ENCODE results near the gene DAPP1. TPM values are rescaled to one million over a fixed set of nuclear protein-coding genes. Genes with fewer than 3 reads are reported as not detected.

Gene DAPP1
- total RNA-seq, 6 donors from 2014 or later: 5.6 to 14.5 (median 10.6) TPM

DNA sequence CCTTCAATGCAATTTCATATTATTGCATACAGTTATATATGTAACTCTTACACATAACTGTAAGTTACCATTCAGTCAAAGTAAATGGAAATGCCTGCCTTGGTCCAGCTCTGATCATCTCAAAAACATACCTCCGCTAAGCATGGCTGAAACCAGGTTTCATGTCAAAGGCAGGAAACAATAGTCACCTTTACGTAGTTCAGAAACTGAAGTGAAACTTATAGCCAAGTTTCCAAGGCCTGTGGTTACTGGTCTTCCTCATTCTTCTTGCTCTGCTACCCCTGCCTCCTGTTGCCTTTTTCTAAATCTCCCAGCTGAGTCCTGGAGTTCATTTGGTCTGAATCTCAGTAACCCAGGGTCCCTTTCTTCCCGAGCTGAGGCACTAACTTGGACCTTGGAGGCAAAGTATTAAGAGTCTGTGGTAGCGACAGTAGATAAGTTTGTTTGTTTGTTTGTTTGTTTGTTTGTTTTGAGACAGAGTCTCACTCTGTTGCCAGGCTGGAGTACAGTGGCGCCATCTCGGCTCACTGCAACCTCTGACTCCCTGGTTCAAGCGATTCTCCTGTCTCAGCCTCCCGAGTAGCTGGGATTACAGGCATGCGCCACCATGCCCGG is 30.8 kb downstream of the DAPP1 start:
- ATAC-seq (ENCODE audit: low FRiP score in 2 of 2) (peak in 1 of 2 donors; percentile 41), DNase-seq (no peak)
- Histone ChIP-seq H3K4me1 (no peaks in the 10 kb centered on the region), H3K9me3 (no peaks in the 10 kb centered on the region), H3K4me3 (no peak overlapping the region), H3K27ac (peak overlapping the region in 1 of 4 donors; percentile 44), H3K27me3 (no peaks in the 10 kb centered on the region), H3K36me3 (no peaks in the 10 kb centered on the region)
- TF ChIP-seq, protein P1, sequence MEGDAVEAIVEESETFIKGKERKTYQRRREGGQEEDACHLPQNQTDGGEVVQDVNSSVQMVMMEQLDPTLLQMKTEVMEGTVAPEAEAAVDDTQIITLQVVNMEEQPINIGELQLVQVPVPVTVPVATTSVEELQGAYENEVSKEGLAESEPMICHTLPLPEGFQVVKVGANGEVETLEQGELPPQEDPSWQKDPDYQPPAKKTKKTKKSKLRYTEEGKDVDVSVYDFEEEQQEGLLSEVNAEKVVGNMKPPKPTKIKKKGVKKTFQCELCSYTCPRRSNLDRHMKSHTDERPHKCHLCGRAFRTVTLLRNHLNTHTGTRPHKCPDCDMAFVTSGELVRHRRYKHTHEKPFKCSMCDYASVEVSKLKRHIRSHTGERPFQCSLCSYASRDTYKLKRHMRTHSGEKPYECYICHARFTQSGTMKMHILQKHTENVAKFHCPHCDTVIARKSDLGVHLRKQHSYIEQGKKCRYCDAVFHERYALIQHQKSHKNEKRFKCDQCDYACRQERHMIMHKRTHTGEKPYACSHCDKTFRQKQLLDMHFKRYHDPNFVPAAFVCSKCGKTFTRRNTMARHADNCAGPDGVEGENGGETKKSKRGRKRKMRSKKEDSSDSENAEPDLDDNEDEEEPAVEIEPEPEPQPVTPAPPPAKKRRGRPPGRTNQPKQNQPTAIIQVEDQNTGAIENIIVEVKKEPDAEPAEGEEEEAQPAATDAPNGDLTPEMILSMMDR (IDR thresholded peaks at IDR 0.05): no peak
- TF ChIP-seq POLR2AphosphoS5 (IDR thresholded peaks at IDR 0.05) (no peak), EP300 (IDR thresholded peaks at IDR 0.05) (no peak), POLR2A (IDR thresholded peaks at IDR 0.05) (no peak)
- 74 to 76% methylated on average over 10 of the region's 10 CpGs for WGBS, 2 donors

GRCh38 chr4:99848591-99849001 is 32.0 kb downstream of the DAPP1 start:
- DNase-seq: no peak
- TF ChIP-seq, protein P1 (IDR thresholded peaks at IDR 0.05): no peak
- TF ChIP-seq POLR2AphosphoS5 (IDR thresholded peaks at IDR 0.05) (no peak), EP300 (IDR thresholded peaks at IDR 0.05) (no peak), POLR2A (IDR thresholded peaks at IDR 0.05) (no peak)
- H3K4me1 ChIP-seq: no peaks in the 10 kb centered on the region
- ATAC-seq (ENCODE audit: low FRiP score in 2 of 2): no peak
- H3K27ac ChIP-seq: no peak overlapping the region
- H3K27me3 ChIP-seq: no peaks in the 10 kb centered on the region
- 89 to 96% methylated on average over 4 of the region's 4 CpGs for WGBS, 2 donors
- no peaks in the 10 kb centered on the region for H3K9me3 ChIP-seq
- H3K4me3 ChIP-seq: no peak overlapping the region
- no peaks in the 10 kb centered on the region for H3K36me3 ChIP-seq

GRCh38 chr4:99852199-99852749 is 35.6 kb downstream of the DAPP1 start:
- no peak for DNase-seq
- Histone ChIP-seq H3K4me3 (no peak overlapping the region), H3K27ac (no peak overlapping the region), H3K36me3 (no peaks in the 10 kb centered on the region), H3K27me3 (no peaks in the 10 kb centered on the region), H3K9me3 (no peaks in the 10 kb centered on the region), H3K4me1 (no peaks in the 10 kb centered on the region)
- no peak for ATAC-seq (ENCODE audit: low FRiP score in 2 of 2)
- TF ChIP-seq EP300 (IDR thresholded peaks at IDR 0.05) (no peak), POLR2A (IDR thresholded peaks at IDR 0.05) (no peak), POLR2AphosphoS5 (IDR thresholded peaks at IDR 0.05) (no peak)
- TF ChIP-seq, protein P1 (IDR thresholded peaks at IDR 0.05): no peak
- 73 to 86% methylated on average over 3 of the region's 3 CpGs for WGBS, 2 donors

DNA sequence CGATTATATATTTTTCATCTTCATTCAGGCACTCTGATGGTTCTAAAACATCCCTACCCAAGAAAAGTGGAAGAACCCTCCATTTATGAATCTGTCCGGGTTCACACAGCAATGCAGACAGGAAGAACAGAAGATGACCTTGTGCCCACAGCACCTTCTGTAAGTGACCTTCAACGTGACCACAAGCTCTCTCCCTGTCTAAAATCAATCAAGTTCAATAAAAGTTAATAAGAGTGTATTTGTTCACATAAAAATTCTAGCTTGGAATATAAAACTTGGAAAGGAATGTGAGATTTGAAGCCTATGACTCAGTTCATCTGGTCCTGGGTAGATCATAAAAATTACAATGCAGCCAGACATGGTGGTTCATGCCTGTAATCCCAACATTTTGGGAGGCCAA is 36.6 kb downstream of the DAPP1 start:
- Histone ChIP-seq H3K36me3 (no peaks in the 10 kb centered on the region), H3K4me1 (no peaks in the 10 kb centered on the region), H3K27me3 (no peaks in the 10 kb centered on the region), H3K4me3 (no peak overlapping the region), H3K27ac (no peak overlapping the region), H3K9me3 (no peaks in the 10 kb centered on the region)
- DNase-seq (no peak), ATAC-seq (ENCODE audit: low FRiP score in 2 of 2) (no peak)
- TF ChIP-seq EP300 (IDR thresholded peaks at IDR 0.05) (no peak), POLR2AphosphoS5 (IDR thresholded peaks at IDR 0.05) (no peak), POLR2A (IDR thresholded peaks at IDR 0.05) (no peak)
- TF ChIP-seq, protein P1 (IDR thresholded peaks at IDR 0.05): no peak
- WGBS, 2 donors: 89 to 91% methylated on average over 3 of the region's 3 CpGs

DNA sequence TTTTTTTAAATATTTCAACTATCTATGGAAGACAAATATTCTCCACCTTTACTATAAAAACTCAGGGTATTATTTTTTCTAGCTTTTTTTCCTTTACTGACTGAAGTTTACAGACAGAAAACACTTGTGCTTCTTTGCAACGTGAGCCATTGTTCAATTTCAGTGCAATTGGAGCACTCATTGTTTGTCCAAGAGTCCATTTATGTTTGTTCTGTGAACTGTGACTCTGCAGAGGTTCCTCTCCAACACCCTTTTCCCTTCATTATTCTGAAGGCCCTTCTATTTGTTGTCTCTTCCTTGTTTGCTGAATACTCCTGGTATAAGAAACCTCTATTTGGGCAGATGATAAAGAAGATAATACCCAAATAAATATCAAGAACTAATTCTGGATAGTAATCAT is 37.4 kb downstream of the DAPP1 start:
- no peak for ATAC-seq (ENCODE audit: low FRiP score in 2 of 2)
- Histone ChIP-seq H3K4me1 (no peaks in the 10 kb centered on the region), H3K27ac (no peak overlapping the region), H3K9me3 (no peaks in the 10 kb centered on the region), H3K27me3 (no peaks in the 10 kb centered on the region), H3K36me3 (no peaks in the 10 kb centered on the region), H3K4me3 (no peak overlapping the region)
- WGBS, 2 donors: 43 to 61% methylated on average over 1 of the region's 1 CpG
- no peak for DNase-seq
- TF ChIP-seq EP300 (IDR thresholded peaks at IDR 0.05) (no peak), POLR2AphosphoS5 (IDR thresholded peaks at IDR 0.05) (no peak), POLR2A (IDR thresholded peaks at IDR 0.05) (no peak)
- TF ChIP-seq, protein P1 (IDR thresholded peaks at IDR 0.05): no peak
